Suprapubic skin (tissue), 4 donors: ENCODE results near the gene MRNIP. TPM values are rescaled to one million over a fixed set of nuclear protein-coding genes. Genes with fewer than 3 reads are reported as not detected.

Source experiments
- DNase-seq, 2 donors: peaks; one replicate each; pipeline ENCODE4 v3.0.0-alpha.2; 2019; ENCODE audit warnings: low spot score in 2 of 2
- H3K27ac ChIP-seq: fragments of 200-600 bp; sonication (generic); one replicate; pipeline ENCODE4 v1.5.1; 2019
- H3K27me3 ChIP-seq: fragments of 200-600 bp; sonication (generic); one replicate; pipeline ENCODE4 v1.5.1; 2019
- H3K36me3 ChIP-seq: fragments of 200-600 bp; sonication (generic); one replicate; pipeline ENCODE4 v1.5.1; 2019
- H3K4me1 ChIP-seq: fragments of 200-600 bp; sonication (generic); one replicate; pipeline ENCODE4 v1.5.1; 2019
- H3K4me3 ChIP-seq: fragments of 200-600 bp; sonication (generic); one replicate; pipeline ENCODE4 v1.5.1; 2019; ENCODE audit warnings: mild to moderate bottlenecking
- H3K9me3 ChIP-seq: fragments of 200-600 bp; sonication (generic); one replicate; pipeline ENCODE4 v1.5.1; 2019
- CTCF ChIP-seq, 2 donors: fragments of 200-600 bp in 1 of 2; fragments of 450-650 bp in 1 of 2; sonication (generic) in 1 of 2; IDR thresholded peaks; one replicate each; pipeline ENCODE4 v1.5.1; 2016 to 2019; ENCODE audit warnings: antibody characterized with exemption in 2 of 2, mild to moderate bottlenecking in 1 of 2, moderate library complexity in 1 of 2
- EP300 ChIP-seq: sonication (generic); formaldehyde crosslinking; IDR thresholded peaks from one replicate; pipeline ENCODE4 v1.6.1; 2017; ENCODE audit warnings: antibody characterized with exemption
- POLR2A ChIP-seq, 2 donors: fragments of 450-650 bp; IDR thresholded peaks; one replicate each; pipeline ENCODE4 v1.6.1; 2017; ENCODE audit warnings: antibody characterized with exemption in 2 of 2, mild to moderate bottlenecking in 2 of 2, moderate library complexity in 2 of 2
- POLR2AphosphoS5 ChIP-seq, 3 donors: sonication (generic); formaldehyde crosslinking; IDR thresholded peaks; one replicate each; pipeline ENCODE4 v1.6.1; 2017; ENCODE audit warnings: antibody characterized with exemption in 3 of 3
- WGBS: methylation state at CpG from one replicate; pipeline ENCODE4 v1.1.5; 2018; 5-methylcytosine and 5-hydroxymethylcytosine counted together
- total RNA-seq, 4 donors: library from RNA; depleted of rRNA; stranded (reverse); fragments of >200 nt; gene quantifications; one replicate each; pipeline ENCODE4 v1.1.0, GENCODE V29; 2016

MRNIP gene
- total RNA-seq, 4 donors from 2014 or later, result 11.6 to 102 (median 22.6) TPM

DNA sequence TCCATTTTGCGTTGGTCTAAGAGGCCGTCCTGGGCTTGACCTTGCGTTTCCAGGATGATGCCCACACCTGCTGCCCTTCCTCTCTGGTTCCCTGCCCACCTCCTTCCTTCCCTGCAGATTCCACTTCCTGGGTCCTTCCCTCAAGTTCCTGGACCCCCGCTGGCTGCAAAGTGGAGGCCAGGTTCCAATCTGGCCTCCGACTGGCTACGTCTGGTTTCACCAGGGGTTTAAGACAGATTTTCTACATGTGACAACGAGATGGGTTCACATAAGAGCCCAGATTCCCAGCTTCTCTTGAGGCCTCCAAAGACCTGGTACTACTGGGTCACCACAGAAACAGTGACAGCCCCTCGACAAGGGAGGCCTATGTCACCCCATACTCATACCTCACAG lies 54.1 kb downstream of the MRNIP start:
- peaks cover 18% of the 10 kb centered on the region for H3K36me3 ChIP-seq
- no peak for DNase-seq
- H3K4me3 ChIP-seq, result peak overlapping the region; percentile 96
- no peaks in the 10 kb centered on the region for H3K9me3 ChIP-seq
- TF ChIP-seq POLR2AphosphoS5 (IDR thresholded peaks at IDR 0.05) (no peak), CTCF (IDR thresholded peaks at IDR 0.05) (no peak), POLR2A (IDR thresholded peaks at IDR 0.05) (no peak), EP300 (no peak)
- peaks cover 54% of the 10 kb centered on the region for H3K4me1 ChIP-seq
- 81% methylated on average over 8 of the region's 8 CpGs for WGBS
- H3K27ac ChIP-seq, result no peak overlapping the region
- no peaks in the 10 kb centered on the region for H3K27me3 ChIP-seq

DNA sequence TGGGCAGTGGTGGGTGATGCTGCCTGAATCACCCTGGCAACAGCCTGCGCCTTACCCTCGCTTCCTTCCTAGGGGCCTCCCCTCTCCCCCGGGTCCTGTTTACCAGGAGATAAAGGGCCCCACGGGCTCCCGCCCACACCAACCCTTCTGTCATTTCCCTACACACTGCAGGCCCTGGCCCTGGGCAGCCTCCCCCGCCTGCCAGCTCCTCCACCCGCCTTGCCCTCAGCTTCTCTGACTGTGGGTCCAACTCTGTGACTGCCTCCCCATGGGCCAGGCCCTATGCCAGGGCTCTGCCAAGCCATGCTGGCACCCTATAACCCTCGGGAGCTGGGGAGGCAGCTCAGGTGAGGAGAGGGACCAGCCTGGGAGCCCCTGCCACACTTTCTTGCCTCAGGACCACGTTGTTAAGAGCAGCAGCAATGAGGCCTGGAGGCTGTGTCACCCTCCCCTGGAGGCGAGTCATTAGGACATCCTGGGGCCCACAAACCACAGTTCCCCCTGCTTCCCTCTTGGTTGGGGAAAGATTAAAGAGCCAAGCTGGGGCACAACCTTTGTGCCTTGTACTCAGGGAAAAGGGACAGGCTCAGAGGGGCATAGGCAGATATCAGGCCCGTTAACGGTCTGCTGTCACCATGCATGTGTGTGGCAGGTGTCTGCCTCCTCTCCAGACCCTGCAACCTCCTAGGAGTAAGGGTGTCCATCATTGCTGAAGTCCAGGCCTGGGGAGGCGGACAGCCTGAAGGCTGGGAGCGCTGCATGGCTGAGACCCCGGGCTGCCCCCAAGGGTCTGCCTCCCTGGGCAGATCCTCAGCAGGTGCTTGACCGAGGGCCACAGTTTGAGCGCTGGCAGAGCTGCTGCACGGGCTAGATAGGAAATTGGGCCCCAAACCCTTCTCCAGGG lies 54.7 kb downstream of the MRNIP start:
- H3K4me3 ChIP-seq, result no peak overlapping the region
- H3K27me3 ChIP-seq, result no peaks in the 10 kb centered on the region
- no peak for TF ChIP-seq POLR2A (IDR thresholded peaks at IDR 0.05)
- no peak for TF ChIP-seq EP300
- peaks cover 24% of the 10 kb centered on the region for H3K36me3 ChIP-seq
- H3K4me1 ChIP-seq, result peaks cover 54% of the 10 kb centered on the region
- DNase-seq, result peak in 1 of 2 donors; percentile 77
- no peaks in the 10 kb centered on the region for H3K9me3 ChIP-seq
- H3K27ac ChIP-seq, result peak overlapping the region; percentile 30
- 65% methylated on average over 15 of the region's 18 CpGs for WGBS

- Histone ChIP-seq H3K4me3 (no peak overlapping the region), H3K27me3 (no peaks in the 10 kb centered on the region), H3K4me1 (peaks cover 53% of the 10 kb centered on the region), H3K36me3 (peaks cover 33% of the 10 kb centered on the region), H3K27ac (peak overlapping the region; percentile 30), H3K9me3 (no peaks in the 10 kb centered on the region)
- no peak for DNase-seq
- TF ChIP-seq POLR2A (IDR thresholded peaks at IDR 0.05), result no peak
- no peak for TF ChIP-seq POLR2AphosphoS5 (IDR thresholded peaks at IDR 0.05)
- TF ChIP-seq EP300, result no peak
- no peak for TF ChIP-seq CTCF (IDR thresholded peaks at IDR 0.05)
- 44% methylated on average over 5 of the region's 11 CpGs for WGBS
Measured at GRCh38 chr5:179802950-179803562, 55.6 kb downstream of the MRNIP start.

DNA sequence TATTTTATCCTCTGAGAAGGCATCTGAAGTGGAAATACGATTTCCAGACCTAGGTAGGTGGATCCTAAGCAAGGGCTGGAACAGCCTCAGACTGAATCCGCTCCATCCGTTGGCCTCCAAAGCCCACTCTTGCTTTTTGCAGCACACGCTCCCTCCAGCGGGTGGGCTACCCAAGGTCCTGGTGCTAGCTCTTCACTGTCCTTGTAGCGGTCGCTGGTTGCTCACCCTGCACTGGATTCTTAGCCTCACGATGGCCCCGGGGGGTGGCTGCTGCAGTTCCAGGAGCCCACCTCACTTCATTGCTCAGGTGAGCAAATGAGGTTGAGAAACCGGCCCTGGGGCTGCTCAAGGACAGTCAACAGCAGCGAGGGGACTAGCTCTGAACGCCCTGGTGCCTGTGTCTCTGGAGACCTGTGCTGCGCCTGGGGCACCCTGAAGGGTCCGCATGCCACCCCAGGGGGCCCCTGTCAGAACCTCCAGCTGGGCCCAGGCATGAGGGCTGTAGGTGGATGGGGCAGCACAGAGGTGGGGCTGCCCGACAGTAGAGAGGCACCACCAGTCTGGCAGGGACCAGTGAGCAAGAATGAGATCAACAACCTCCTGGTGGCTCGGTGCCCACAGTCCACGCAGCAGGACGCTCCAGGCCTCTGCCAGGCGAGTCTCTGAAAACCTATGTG lies 56.3 kb downstream of the MRNIP start:
- no peak for TF ChIP-seq CTCF (IDR thresholded peaks at IDR 0.05)
- no peak for TF ChIP-seq POLR2AphosphoS5 (IDR thresholded peaks at IDR 0.05)
- TF ChIP-seq EP300, result no peak
- TF ChIP-seq POLR2A (IDR thresholded peaks at IDR 0.05), result no peak
- peaks cover 50% of the 10 kb centered on the region for H3K4me1 ChIP-seq
- H3K36me3 ChIP-seq, result peaks cover 39% of the 10 kb centered on the region
- WGBS, result 89% methylated on average over 15 of the region's 19 CpGs
- no peaks in the 10 kb centered on the region for H3K27me3 ChIP-seq
- H3K27ac ChIP-seq, result no peak overlapping the region
- no peaks in the 10 kb centered on the region for H3K9me3 ChIP-seq
- DNase-seq, result no peak
- no peak overlapping the region for H3K4me3 ChIP-seq

- Histone ChIP-seq H3K4me3 (no peak overlapping the region), H3K27ac (no peak overlapping the region), H3K4me1 (peaks cover 57% of the 10 kb centered on the region), H3K36me3 (peaks cover 41% of the 10 kb centered on the region), H3K9me3 (no peaks in the 10 kb centered on the region), H3K27me3 (no peaks in the 10 kb centered on the region)
- DNase-seq, result peak; percentile 85 to 88
- TF ChIP-seq CTCF (IDR thresholded peaks at IDR 0.05) (peak in 1 of 2 donors; percentile 70), POLR2A (IDR thresholded peaks at IDR 0.05) (no peak)
- WGBS, result 58% methylated on average over 61 of the region's 67 CpGs
Measured at GRCh38 chr5:179801304-179802206, 57.1 kb downstream of the MRNIP start.
